C4-2B (cell line): Measurements from ENCODE around the gene RFX8.
"Not testable (repeated sequence)": the region's sequence is repeated elsewhere in the genome, so short reads cannot be mapped to it uniquely, and the experiment has no call there.

Experiments used
- H3K27ac ChIP-seq: fragments of 450-650 bp; 2 replicates; pipeline ENCODE4 v1.5.1; 2017
- CTCF ChIP-seq: fragments of 450-650 bp; conservative IDR thresholded peaks from 2 replicates; pipeline ENCODE4 v1.5.1; 2017; ENCODE audit warnings: mild to moderate bottlenecking
- ZFX ChIP-seq: fragments of 450-650 bp; IDR thresholded peaks from 2 replicates; pipeline ENCODE4 v1.6.1; 2017

RFX8 gene

GRCh38 chr2:101357376-101357775 lies 117.5 kb downstream of the RFX8 start:
- TF ChIP-seq ZFX (no peak), CTCF (no peak)
- H3K27ac ChIP-seq: no peak overlapping the region

GRCh38 chr2:101356521-101356920 lies 118.4 kb downstream of the RFX8 start:
- no peak overlapping the region for H3K27ac ChIP-seq
- TF ChIP-seq CTCF (no peak), ZFX (no peak)

GRCh38 chr2:101356055-101356454 lies 118.9 kb downstream of the RFX8 start:
- TF ChIP-seq CTCF (no peak), ZFX (no peak)
- H3K27ac ChIP-seq: no peak overlapping the region

- no peak overlapping the region for H3K27ac ChIP-seq
- TF ChIP-seq ZFX: no peak
- no peak for TF ChIP-seq CTCF
These were observed 119.4 kb downstream of the RFX8 start for GRCh38 chr2:101355401-101356054.

- no peak for TF ChIP-seq CTCF
- TF ChIP-seq ZFX: no peak
- no peak overlapping the region for H3K27ac ChIP-seq
These were observed 120.2 kb downstream of the RFX8 start for GRCh38 chr2:101354420-101355311.

GRCh38 chr2:101352631-101353030 lies 122.3 kb downstream of the RFX8 start:
- H3K27ac ChIP-seq: not testable (repeated sequence)

GRCh38 chr2:101351207-101351606 lies 123.7 kb downstream of the RFX8 start:
- H3K27ac ChIP-seq: no peak overlapping the region
- TF ChIP-seq ZFX (no peak), CTCF (no peak)
